Mesendoderm (in vitro differentiated cells): ENCODE data around the gene ACMSD.
A peak's percentile ranks its signal among the peaks of the same experiment; 100 is the strongest.
"Not testable (repeated sequence)": the region's sequence is repeated elsewhere in the genome, so short reads cannot be mapped to it uniquely, and the experiment has no call there.

Source experiments
- DNase-seq: peaks from one replicate; pipeline ENCODE4 v3.0.0; 2013
- H2AK5ac ChIP-seq: 2 replicates; pipeline ENCODE4 v1.6.1; 2013; ENCODE audit warnings: low read length, inconsistent platforms
- H2BK120ac ChIP-seq: 2 replicates; pipeline ENCODE4 v1.6.1; 2013; ENCODE audit warnings: low read depth, mild to moderate bottlenecking, low read length, moderate library complexity, mixed read lengths
- H2BK15ac ChIP-seq: replicated peaks from 2 replicates; pipeline ENCODE4 v1.6.1; 2013; ENCODE audit warnings: low read depth, mild to moderate bottlenecking, moderate library complexity
- H2BK5ac ChIP-seq: 2 replicates; pipeline ENCODE4 v1.6.1; 2013; ENCODE audit warnings: low read length, inconsistent platforms
- H3K18ac ChIP-seq: 2 replicates; pipeline ENCODE4 v1.6.1; 2013; ENCODE audit warnings: mild to moderate bottlenecking, low read length, mixed read lengths
- H3K23ac ChIP-seq: one replicate; pipeline ENCODE4 v1.6.1; 2013; ENCODE audit warnings: low read length
- H3K27ac ChIP-seq: 2 replicates; pipeline ENCODE4 v1.5.1; 2013; ENCODE audit warnings: low read depth, mild to moderate bottlenecking, inconsistent platforms, low read length, moderate library complexity
- H3K27me3 ChIP-seq: 2 replicates; pipeline ENCODE4 v1.6.1; 2013; ENCODE audit warnings: low read length, control low read depth, mild to moderate bottlenecking, inconsistent platforms; ENCODE audit not compliant: insufficient read depth, poor library complexity
- H3K36me3 ChIP-seq: 2 replicates; pipeline ENCODE4 v1.6.1; 2013; ENCODE audit warnings: low read length, inconsistent platforms; ENCODE audit not compliant: control insufficient read depth, insufficient read depth
- H3K4ac ChIP-seq: one replicate; pipeline ENCODE4 v1.6.1; 2013; ENCODE audit warnings: low read depth, mild to moderate bottlenecking, low read length, moderate library complexity
- H3K4me1 ChIP-seq: 2 replicates; pipeline ENCODE4 v1.6.1; 2013; ENCODE audit warnings: low read depth, low read length, inconsistent platforms; ENCODE audit not compliant: control insufficient read depth
- H3K4me2 ChIP-seq: 2 replicates; pipeline ENCODE4 v1.6.1; 2013; ENCODE audit warnings: low read length
- H3K4me3 ChIP-seq: 2 replicates; pipeline ENCODE4 v1.5.1; 2013; ENCODE audit warnings: mild to moderate bottlenecking, low read length
- H3K56ac ChIP-seq: one replicate; pipeline ENCODE4 v1.6.1; 2013; ENCODE audit warnings: low read length
- H3K79me1 ChIP-seq: 2 replicates; pipeline ENCODE4 v1.6.1; 2013; ENCODE audit warnings: low read length, inconsistent platforms
- H3K79me2 ChIP-seq: 2 replicates; pipeline ENCODE4 v1.6.1; 2013; ENCODE audit warnings: mild to moderate bottlenecking, low read length; ENCODE audit not compliant: control insufficient read depth, insufficient read depth
- H3K9ac ChIP-seq: 2 replicates; pipeline ENCODE4 v1.6.1; 2013; ENCODE audit warnings: low read length, inconsistent platforms
- H4K5ac ChIP-seq: one replicate; pipeline ENCODE4 v1.6.1; 2013; ENCODE audit warnings: low read length
- H4K8ac ChIP-seq: one replicate; pipeline ENCODE4 v1.6.1; 2013; ENCODE audit warnings: low read depth, mild to moderate bottlenecking, control low read depth, low read length, moderate library complexity
- WGBS: extraction: QIAGEN DNeasy Blood & Tissue Kit; methylation state at CpG from one replicate; pipeline ENCODE4 v1.1.7; 2013; ENCODE audit warnings: low lambda C conversion rate, missing lambda C conversion rate; ENCODE audit not compliant: insufficient coverage; ENCODE audit errors: extremely low coverage; 5-methylcytosine and 5-hydroxymethylcytosine counted together

Gene ACMSD

GRCh38 chr2:134799936-134800335, 38.5 kb upstream of the ACMSD start:
- Histone ChIP-seq H3K79me2 (no peaks in the 10 kb centered on the region), H3K4me1 (no peaks in the 10 kb centered on the region), H4K8ac (no peak overlapping the region), H3K4ac (no peak overlapping the region), H3K18ac (no peak overlapping the region), H3K36me3 (no peaks in the 10 kb centered on the region), H3K56ac (no peak overlapping the region), H3K27me3 (no peaks in the 10 kb centered on the region), H2BK15ac (no peak overlapping the region), H2BK120ac (no peak overlapping the region), H3K4me2 (no peak overlapping the region), H4K5ac (no peak overlapping the region), H3K4me3 (no peak overlapping the region), H3K9ac (no peak overlapping the region), H3K27ac (no peak overlapping the region), H2AK5ac (no peak overlapping the region), H3K23ac (no peak overlapping the region), H2BK5ac (no peak overlapping the region), H3K79me1 (no peaks in the 10 kb centered on the region)
- DNase-seq = no peak
- WGBS = no CpG with 5 or more reads among the region's 3 CpGs

GRCh38 chr2:134800341-134800740, 38.1 kb upstream of the ACMSD start:
- H3K79me2 ChIP-seq = no peaks in the 10 kb centered on the region
- H4K8ac ChIP-seq = no peak overlapping the region
- no peak overlapping the region for H2AK5ac ChIP-seq
- no peak overlapping the region for H2BK120ac ChIP-seq
- no peak overlapping the region for H2BK5ac ChIP-seq
- H3K18ac ChIP-seq = no peak overlapping the region
- no peaks in the 10 kb centered on the region for H3K36me3 ChIP-seq
- no CpG with 5 or more reads among the region's 2 CpGs for WGBS
- H3K4me1 ChIP-seq = no peaks in the 10 kb centered on the region
- H2BK15ac ChIP-seq = no peak overlapping the region
- H3K27ac ChIP-seq = no peak overlapping the region
- no peak overlapping the region for H3K9ac ChIP-seq
- H3K27me3 ChIP-seq = no peaks in the 10 kb centered on the region
- no peak overlapping the region for H3K23ac ChIP-seq
- no peak overlapping the region for H3K4ac ChIP-seq
- no peak for DNase-seq
- no peak overlapping the region for H3K4me2 ChIP-seq
- no peak overlapping the region for H3K56ac ChIP-seq
- no peaks in the 10 kb centered on the region for H3K79me1 ChIP-seq
- H4K5ac ChIP-seq = no peak overlapping the region
- H3K4me3 ChIP-seq = no peak overlapping the region

GRCh38 chr2:134803609-134804405, 34.6 kb upstream of the ACMSD start:
- H3K4me3 ChIP-seq, H3K9ac ChIP-seq, DNase-seq, H2BK5ac ChIP-seq, H3K4me1 ChIP-seq, H3K79me1 ChIP-seq, H2BK120ac ChIP-seq, H3K23ac ChIP-seq, H2AK5ac ChIP-seq, H3K18ac ChIP-seq, H3K56ac ChIP-seq, H3K79me2 ChIP-seq, H2BK15ac ChIP-seq, H3K36me3 ChIP-seq, H3K4me2 ChIP-seq, H4K8ac ChIP-seq, H3K4ac ChIP-seq, H3K27ac ChIP-seq, H3K27me3 ChIP-seq, H4K5ac ChIP-seq: not testable (repeated sequence)
- no CpG with 5 or more reads among the region's 13 CpGs for WGBS

- H4K5ac ChIP-seq = no peak overlapping the region
- no peak overlapping the region for H3K56ac ChIP-seq
- WGBS = no CpG with 5 or more reads among the region's 1 CpG
- H2BK120ac ChIP-seq = no peak overlapping the region
- H4K8ac ChIP-seq = no peak overlapping the region
- H3K23ac ChIP-seq = no peak overlapping the region
- no peak overlapping the region for H2BK5ac ChIP-seq
- no peak overlapping the region for H2AK5ac ChIP-seq
- no peak overlapping the region for H3K4me2 ChIP-seq
- H3K36me3 ChIP-seq = no peaks in the 10 kb centered on the region
- H3K18ac ChIP-seq = no peak overlapping the region
- no peaks in the 10 kb centered on the region for H3K79me1 ChIP-seq
- H3K27me3 ChIP-seq = no peaks in the 10 kb centered on the region
- DNase-seq = no peak
- no peak overlapping the region for H2BK15ac ChIP-seq
- H3K4me1 ChIP-seq = no peaks in the 10 kb centered on the region
- no peak overlapping the region for H3K9ac ChIP-seq
- no peaks in the 10 kb centered on the region for H3K79me2 ChIP-seq
- H3K4ac ChIP-seq = no peak overlapping the region
- no peak overlapping the region for H3K4me3 ChIP-seq
- H3K27ac ChIP-seq = no peak overlapping the region
Observed at GRCh38 chr2:134815741-134816140, 22.7 kb upstream of the ACMSD start.

GRCh38 chr2:134818321-134818720, 20.1 kb upstream of the ACMSD start:
- no peak overlapping the region for H3K4me2 ChIP-seq
- H3K36me3 ChIP-seq = no peaks in the 10 kb centered on the region
- H3K9ac ChIP-seq = no peak overlapping the region
- no peaks in the 10 kb centered on the region for H3K27me3 ChIP-seq
- H3K18ac ChIP-seq = no peak overlapping the region
- no CpG with 5 or more reads among the region's 5 CpGs for WGBS
- H3K4me1 ChIP-seq = no peaks in the 10 kb centered on the region
- H3K4ac ChIP-seq = no peak overlapping the region
- DNase-seq = no peak
- no peak overlapping the region for H3K4me3 ChIP-seq
- no peaks in the 10 kb centered on the region for H3K79me1 ChIP-seq
- H3K23ac ChIP-seq = no peak overlapping the region
- no peak overlapping the region for H4K8ac ChIP-seq
- H4K5ac ChIP-seq = no peak overlapping the region
- H3K27ac ChIP-seq = no peak overlapping the region
- no peak overlapping the region for H2AK5ac ChIP-seq
- no peaks in the 10 kb centered on the region for H3K79me2 ChIP-seq
- no peak overlapping the region for H2BK120ac ChIP-seq
- no peak overlapping the region for H3K56ac ChIP-seq
- no peak overlapping the region for H2BK5ac ChIP-seq
- H2BK15ac ChIP-seq = no peak overlapping the region

GRCh38 chr2:134819334-134819733, 19.1 kb upstream of the ACMSD start:
- H2BK120ac ChIP-seq = no peak overlapping the region
- H3K4me3 ChIP-seq = no peak overlapping the region
- H3K4me2 ChIP-seq = no peak overlapping the region
- H3K79me1 ChIP-seq = no peaks in the 10 kb centered on the region
- no peak overlapping the region for H3K18ac ChIP-seq
- H2BK5ac ChIP-seq = no peak overlapping the region
- H3K4ac ChIP-seq = no peak overlapping the region
- no peak overlapping the region for H2BK15ac ChIP-seq
- H3K56ac ChIP-seq = no peak overlapping the region
- peak; percentile 28 for DNase-seq
- no peak overlapping the region for H3K27ac ChIP-seq
- no CpG with 5 or more reads among the region's 2 CpGs for WGBS
- H3K36me3 ChIP-seq = no peaks in the 10 kb centered on the region
- no peaks in the 10 kb centered on the region for H3K4me1 ChIP-seq
- H3K79me2 ChIP-seq = no peaks in the 10 kb centered on the region
- no peak overlapping the region for H4K5ac ChIP-seq
- H3K9ac ChIP-seq = no peak overlapping the region
- no peaks in the 10 kb centered on the region for H3K27me3 ChIP-seq
- H2AK5ac ChIP-seq = no peak overlapping the region
- no peak overlapping the region for H3K23ac ChIP-seq
- H4K8ac ChIP-seq = no peak overlapping the region
